Esophagus squamous epithelium (tissue), 5 donors: ENCODE measurements around the gene CARM1. TPM values are rescaled to one million over a fixed set of nuclear protein-coding genes. Genes with fewer than 3 reads are reported as not detected.
"Not testable (repeated sequence)": the region's sequence is repeated elsewhere in the genome, so short reads cannot be mapped to it uniquely, and the experiment has no call there.

ENCODE experiments used
- DNase-seq: peaks from one replicate; lab custom pipeline; 2025; lab: John Stamatoyannopoulos, UW
- H3K27ac ChIP-seq, 4 donors: fragments of 200-600 bp; sonication (generic); one replicate each; pipeline ENCODE4 v1.5.1; 2016 to 2019; ENCODE audit warnings: mild to moderate bottlenecking in 1 of 4
- H3K27me3 ChIP-seq, 4 donors: fragments of 200-600 bp; sonication (generic); 1 replicate in 3 of 4; 2 replicates in 1 of 4; pipeline versions ENCODE4 v1.5.1 to v1.6.0; 2017 to 2021; ENCODE audit warnings: antibody characterized with exemption in 1 of 4
- H3K36me3 ChIP-seq, 3 donors: fragments of 200-600 bp; sonication (generic); one replicate each; pipeline ENCODE4 v1.5.1; 2016 to 2019
- H3K4me1 ChIP-seq, 3 donors: fragments of 200-600 bp; sonication (generic); one replicate each; pipeline ENCODE4 v1.5.1; 2017 to 2019
- H3K4me3 ChIP-seq, 4 donors: fragments of 200-600 bp; sonication (generic); 1 replicate in 3 of 4; 2 replicates in 1 of 4; pipeline ENCODE4 v1.5.1; 2016 to 2019; ENCODE audit warnings: mild to moderate bottlenecking in 2 of 4, moderate library complexity in 1 of 4
- H3K9me3 ChIP-seq, 3 donors: fragments of 200-600 bp; sonication (generic); one replicate each; pipeline ENCODE4 v1.5.1; 2016 to 2019
- POLR2A ChIP-seq, 4 donors: fragments of 450-650 bp; IDR thresholded peaks; one replicate each; pipeline ENCODE4 v1.6.1; 2017; ENCODE audit warnings: antibody characterized with exemption in 4 of 4, mild to moderate bottlenecking in 4 of 4, moderate library complexity in 3 of 4
- WGBS, 2 donors: methylation state at CpG; one replicate each; pipeline ENCODE4 v1.1.5; 2018; 5-methylcytosine and 5-hydroxymethylcytosine counted together
- intact Hi-C: fragments of 100-400 bp; cut with DNase I; formaldehyde crosslinking; loops from one replicate; pipeline ENCODE4 v1.15.0; 2022
- total RNA-seq, 4 donors: library from RNA; depleted of rRNA; stranded (reverse); fragments of >200 nt; gene quantifications; one replicate each; pipeline ENCODE4 v1.1.0, GENCODE V29; 2016
- TF ChIP-seq, protein P1 (sequence below), 6 experiments: fragments of 450-650 bp in 4 of 6; fragments of 200-600 bp in 2 of 6; sonication (generic) in 2 of 6; IDR thresholded peaks; one replicate each; pipeline ENCODE4 v1.5.1; 2016 to 2019; ENCODE audit warnings: antibody characterized with exemption in 6 of 6, mild to moderate bottlenecking in 4 of 6, moderate library complexity in 4 of 6
- donor health status: DM: yes; HTN: yes; CAD: no.

The CARM1 gene
- total RNA-seq, 4 donors from 2014 or later, result 21.4 to 35.4 (median 28.5) TPM

DNA sequence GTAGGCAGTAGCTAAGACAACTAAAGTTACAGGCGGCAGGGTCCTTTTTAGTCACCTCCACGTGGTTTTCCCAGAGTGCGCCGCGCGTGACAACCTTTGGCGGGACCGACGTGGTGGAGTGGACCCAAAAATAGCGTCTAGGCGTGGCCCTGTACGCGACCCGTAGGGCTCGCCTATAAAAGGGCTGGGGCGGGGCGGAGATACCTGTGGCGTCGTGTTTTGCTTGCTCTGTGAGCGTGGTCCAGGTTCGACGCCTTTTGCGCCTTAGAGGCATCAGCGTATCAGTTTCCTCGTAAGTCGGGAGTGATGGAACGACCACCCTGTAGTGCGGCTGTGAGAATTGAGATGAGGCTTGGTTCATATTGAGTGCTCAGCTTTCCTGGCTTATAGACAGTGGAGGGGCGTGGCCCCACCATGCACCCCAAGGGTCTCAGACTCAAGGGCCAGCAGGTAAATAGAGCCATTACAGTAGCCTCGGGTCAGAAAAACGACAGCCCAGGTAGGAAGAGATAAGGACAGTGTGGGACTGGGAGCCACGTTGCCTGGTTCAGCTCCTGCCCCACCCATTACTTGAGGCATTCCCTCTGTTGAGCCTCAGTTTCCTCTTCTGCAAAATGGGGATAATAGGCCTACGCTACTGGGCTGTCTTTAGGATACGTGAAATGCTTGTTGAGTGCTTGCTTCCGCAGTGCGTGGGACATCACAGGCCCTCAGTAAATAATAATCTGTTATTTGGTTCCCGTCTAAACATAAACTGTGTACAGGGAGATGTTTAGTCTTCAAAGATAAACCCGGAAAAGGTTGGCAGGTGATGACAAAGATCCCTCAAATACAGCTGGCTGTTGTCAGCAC lies 34.6 kb upstream of the CARM1 start:
- Histone ChIP-seq H3K4me1 (peaks cover 0 to 20% (median 9%) of the 10 kb centered on the region in 3 donors), H3K27ac (peak overlapping the region; percentile 98 to 99 (median 99)), H3K9me3 (peaks cover 0 to 9% (median 0%) of the 10 kb centered on the region in 3 donors), H3K36me3 (peaks cover 0 to 31% (median 0%) of the 10 kb centered on the region in 3 donors), H3K27me3 (no peaks in the 10 kb centered on the region), H3K4me3 (peak overlapping the region; percentile 69 to 88 (median 80))
- intact Hi-C loops, result no loop called here
- TF ChIP-seq POLR2A (IDR thresholded peaks at IDR 0.05), result no peak
- TF ChIP-seq, protein P1, sequence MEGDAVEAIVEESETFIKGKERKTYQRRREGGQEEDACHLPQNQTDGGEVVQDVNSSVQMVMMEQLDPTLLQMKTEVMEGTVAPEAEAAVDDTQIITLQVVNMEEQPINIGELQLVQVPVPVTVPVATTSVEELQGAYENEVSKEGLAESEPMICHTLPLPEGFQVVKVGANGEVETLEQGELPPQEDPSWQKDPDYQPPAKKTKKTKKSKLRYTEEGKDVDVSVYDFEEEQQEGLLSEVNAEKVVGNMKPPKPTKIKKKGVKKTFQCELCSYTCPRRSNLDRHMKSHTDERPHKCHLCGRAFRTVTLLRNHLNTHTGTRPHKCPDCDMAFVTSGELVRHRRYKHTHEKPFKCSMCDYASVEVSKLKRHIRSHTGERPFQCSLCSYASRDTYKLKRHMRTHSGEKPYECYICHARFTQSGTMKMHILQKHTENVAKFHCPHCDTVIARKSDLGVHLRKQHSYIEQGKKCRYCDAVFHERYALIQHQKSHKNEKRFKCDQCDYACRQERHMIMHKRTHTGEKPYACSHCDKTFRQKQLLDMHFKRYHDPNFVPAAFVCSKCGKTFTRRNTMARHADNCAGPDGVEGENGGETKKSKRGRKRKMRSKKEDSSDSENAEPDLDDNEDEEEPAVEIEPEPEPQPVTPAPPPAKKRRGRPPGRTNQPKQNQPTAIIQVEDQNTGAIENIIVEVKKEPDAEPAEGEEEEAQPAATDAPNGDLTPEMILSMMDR (IDR thresholded peaks at IDR 0.05), result peak in 1 of 6 experiments; percentile 4
- DNase-seq, result peak; percentile 65
- 41 to 58% methylated on average over 17 to 32 of the region's 38 CpGs for WGBS, 2 donors

DNA sequence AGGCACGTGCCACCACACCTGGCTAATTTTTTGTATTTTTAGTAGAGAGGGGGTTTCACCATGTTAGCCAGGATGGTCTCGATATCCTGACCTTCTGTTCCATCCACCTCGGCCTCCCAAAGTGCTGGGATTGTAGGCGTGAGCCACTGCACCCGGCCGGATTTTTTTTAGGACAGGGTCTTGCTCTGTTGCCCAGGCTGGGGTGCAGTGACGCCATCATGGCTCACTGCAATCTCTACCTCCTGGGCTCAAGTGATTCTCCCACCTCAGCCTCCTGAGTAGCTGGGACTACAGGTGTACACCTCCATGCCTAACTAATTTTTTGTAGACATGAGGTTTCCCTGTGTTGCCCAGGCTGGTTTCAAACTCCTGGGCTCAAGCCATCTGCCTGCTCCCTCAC lies 33.7 kb upstream of the CARM1 start:
- H3K27ac ChIP-seq, H3K9me3 ChIP-seq, H3K27me3 ChIP-seq, H3K4me3 ChIP-seq, intact Hi-C loops, DNase-seq: not testable (repeated sequence)
- 92 to 95% methylated on average over 6 to 7 of the region's 7 CpGs for WGBS, 2 donors
- Histone ChIP-seq H3K4me1 (peaks cover 0 to 20% (median 9%) of the 10 kb centered on the region in 3 donors), H3K36me3 (peaks cover 0 to 21% (median 0%) of the 10 kb centered on the region in 3 donors)

DNA sequence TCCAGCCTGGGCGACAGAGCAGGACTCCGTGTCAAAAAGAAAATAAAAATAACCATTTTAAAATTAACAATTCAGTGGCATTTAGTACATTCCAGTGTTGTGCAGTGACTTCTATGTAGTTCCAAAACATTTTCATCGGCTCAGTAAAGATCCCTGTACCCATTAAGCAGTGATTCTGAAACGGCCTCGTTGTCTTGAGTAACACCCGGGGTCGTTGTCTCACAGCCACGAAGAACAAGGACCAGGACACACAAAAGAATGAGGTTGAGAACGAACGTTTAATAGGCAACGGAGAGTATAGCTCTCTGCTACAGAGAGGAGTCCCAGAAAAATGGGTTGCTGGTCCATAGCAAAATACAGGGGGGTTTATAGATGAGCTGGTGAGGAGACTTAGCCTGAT lies 33.0 kb upstream of the CARM1 start:
- H3K4me3 ChIP-seq, result no peak overlapping the region
- WGBS, 2 donors, result 82 to 86% methylated on average over 11 of the region's 11 CpGs
- intact Hi-C loops, result no loop called here
- H3K36me3 ChIP-seq, result peaks cover 0 to 14% (median 0%) of the 10 kb centered on the region in 3 donors
- no peak for DNase-seq
- no peaks in the 10 kb centered on the region for H3K27me3 ChIP-seq
- H3K27ac ChIP-seq, result no peak overlapping the region
- H3K4me1 ChIP-seq, result peaks cover 0 to 20% (median 9%) of the 10 kb centered on the region in 3 donors
- TF ChIP-seq POLR2A (IDR thresholded peaks at IDR 0.05), result no peak
- TF ChIP-seq, protein P1 (IDR thresholded peaks at IDR 0.05), result no peak
- H3K9me3 ChIP-seq, result peaks cover 0 to 9% (median 0%) of the 10 kb centered on the region in 3 donors

DNA sequence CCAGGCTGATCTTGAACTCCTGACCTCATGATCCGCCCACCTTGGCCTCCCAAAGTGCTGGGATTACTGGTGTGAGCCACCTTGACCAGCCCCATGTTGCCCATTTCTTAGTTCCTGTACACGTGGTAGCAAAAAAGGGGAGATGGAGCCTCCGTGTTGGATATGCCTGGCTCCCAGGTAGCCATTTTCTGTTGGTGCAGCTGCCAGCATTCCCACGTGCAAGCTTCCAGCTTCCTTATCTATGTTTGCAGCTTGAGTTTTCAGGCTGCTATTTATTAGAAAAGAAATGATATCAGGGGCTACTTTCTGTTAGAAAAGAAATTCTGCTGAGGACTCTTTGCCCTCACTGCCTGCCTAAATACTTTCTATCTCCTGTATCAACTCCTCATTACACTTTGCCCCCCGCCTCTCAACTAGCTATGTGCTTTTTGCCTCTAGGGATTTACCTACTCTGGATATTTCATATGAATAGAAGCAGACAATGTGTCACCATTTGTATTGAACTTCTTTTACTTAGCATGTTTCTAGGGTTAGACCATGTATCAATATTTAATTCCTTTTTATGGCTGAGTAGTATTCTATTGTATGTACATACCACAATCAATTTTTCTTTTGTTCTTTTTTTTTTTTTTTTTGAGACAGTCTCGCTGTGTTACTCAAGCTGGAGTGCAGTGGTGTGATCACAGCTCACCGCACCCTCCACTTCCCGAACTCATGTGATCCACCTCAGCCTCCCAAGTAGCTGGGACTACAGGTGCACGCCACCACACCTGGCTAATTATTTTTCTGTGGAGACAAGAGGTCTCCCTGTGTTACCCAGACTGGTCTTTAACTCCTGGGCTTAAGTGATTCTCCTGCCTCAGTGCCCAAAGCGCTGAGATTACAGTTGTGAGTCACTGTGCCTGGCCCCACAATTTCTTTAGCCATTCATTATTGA lies 32.0 kb upstream of the CARM1 start:
- H3K27me3 ChIP-seq, result no peaks in the 10 kb centered on the region
- H3K27ac ChIP-seq, result no peak overlapping the region
- no peak for DNase-seq
- H3K4me3 ChIP-seq, result no peak overlapping the region
- H3K36me3 ChIP-seq, result peaks cover 0 to 6% (median 0%) of the 10 kb centered on the region in 3 donors
- peaks cover 0 to 20% (median 9%) of the 10 kb centered on the region in 3 donors for H3K4me1 ChIP-seq
- intact Hi-C loops, result no loop called here
- TF ChIP-seq POLR2A (IDR thresholded peaks at IDR 0.05), result no peak
- TF ChIP-seq, protein P1 (IDR thresholded peaks at IDR 0.05), result no peak
- H3K9me3 ChIP-seq, result peaks cover 0 to 9% (median 0%) of the 10 kb centered on the region in 3 donors
- 74 to 82% methylated on average over 10 of the region's 10 CpGs for WGBS, 2 donors

DNA sequence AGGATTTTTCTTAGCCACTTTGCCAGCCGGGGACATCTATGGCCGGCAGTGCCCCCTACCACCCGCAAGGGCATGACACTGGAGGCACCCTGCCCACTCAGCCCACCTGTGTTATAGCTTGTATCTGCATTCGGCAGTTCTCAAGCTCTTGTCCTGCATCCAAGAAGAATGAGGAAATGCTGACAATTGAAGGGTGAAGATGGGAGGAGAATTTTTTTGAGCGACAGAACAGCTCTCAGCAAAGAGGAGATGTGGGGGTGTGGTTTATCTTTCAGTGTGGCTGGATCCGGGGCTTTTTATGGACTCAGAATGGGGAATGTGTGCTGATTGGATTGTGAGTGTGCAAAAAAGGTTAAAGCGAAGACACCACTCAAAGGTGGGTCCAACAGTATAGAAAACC lies 28.6 kb upstream of the CARM1 start:
- intact Hi-C loops, result no loop called here
- Histone ChIP-seq H3K4me3 (no peak overlapping the region), H3K27me3 (peaks cover 0 to 5% (median 0%) of the 10 kb centered on the region in 4 donors), H3K36me3 (no peaks in the 10 kb centered on the region), H3K4me1 (no peaks in the 10 kb centered on the region), H3K27ac (no peak overlapping the region), H3K9me3 (no peaks in the 10 kb centered on the region)
- WGBS, 2 donors, result 85 to 86% methylated on average over 6 to 7 of the region's 7 CpGs
- TF ChIP-seq, protein P1 (IDR thresholded peaks at IDR 0.05), result no peak
- TF ChIP-seq POLR2A (IDR thresholded peaks at IDR 0.05), result no peak
- DNase-seq, result no peak
